ENCODE results near the gene ARPC4.
A peak's percentile ranks its signal among the peaks of the same experiment; 100 is the strongest.

- TF ChIP-seq, protein P1, sequence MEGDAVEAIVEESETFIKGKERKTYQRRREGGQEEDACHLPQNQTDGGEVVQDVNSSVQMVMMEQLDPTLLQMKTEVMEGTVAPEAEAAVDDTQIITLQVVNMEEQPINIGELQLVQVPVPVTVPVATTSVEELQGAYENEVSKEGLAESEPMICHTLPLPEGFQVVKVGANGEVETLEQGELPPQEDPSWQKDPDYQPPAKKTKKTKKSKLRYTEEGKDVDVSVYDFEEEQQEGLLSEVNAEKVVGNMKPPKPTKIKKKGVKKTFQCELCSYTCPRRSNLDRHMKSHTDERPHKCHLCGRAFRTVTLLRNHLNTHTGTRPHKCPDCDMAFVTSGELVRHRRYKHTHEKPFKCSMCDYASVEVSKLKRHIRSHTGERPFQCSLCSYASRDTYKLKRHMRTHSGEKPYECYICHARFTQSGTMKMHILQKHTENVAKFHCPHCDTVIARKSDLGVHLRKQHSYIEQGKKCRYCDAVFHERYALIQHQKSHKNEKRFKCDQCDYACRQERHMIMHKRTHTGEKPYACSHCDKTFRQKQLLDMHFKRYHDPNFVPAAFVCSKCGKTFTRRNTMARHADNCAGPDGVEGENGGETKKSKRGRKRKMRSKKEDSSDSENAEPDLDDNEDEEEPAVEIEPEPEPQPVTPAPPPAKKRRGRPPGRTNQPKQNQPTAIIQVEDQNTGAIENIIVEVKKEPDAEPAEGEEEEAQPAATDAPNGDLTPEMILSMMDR (IDR thresholded peaks at IDR 0.05): peak in 1 of 7 experiments; percentile 14
- TF ChIP-seq POLR2A (IDR thresholded peaks at IDR 0.05) (no peak), EP300 (IDR thresholded peaks at IDR 0.05) (no peak), POLR2AphosphoS5 (IDR thresholded peaks at IDR 0.05) (no peak)
These were observed 5.8 kb upstream of the ARPC4 start for GRCh38 chr3:9786825-9787669.
